Parathyroid adenoma (tissue), 2 donors: ENCODE results near the gene NT5DC2.

Source experiments
- H2AFZ ChIP-seq: fragments of 300-600 bp; sonication (generic); one replicate; pipeline ENCODE4 v1.7.0; 2017; ENCODE audit warnings: antibody characterized with exemption, mild to moderate bottlenecking
- H3K27ac ChIP-seq: fragments of 300-600 bp; sonication (generic); one replicate; pipeline ENCODE4 v1.7.0; 2017
- H3K27me3 ChIP-seq: fragments of 300-600 bp; sonication (generic); one replicate; pipeline ENCODE4 v1.7.0; 2017; ENCODE audit warnings: low read length; ENCODE audit not compliant: control insufficient read depth, insufficient read depth
- H3K36me3 ChIP-seq: fragments of 300-600 bp; sonication (generic); one replicate; pipeline ENCODE4 v1.7.0; 2017; ENCODE audit warnings: low read length; ENCODE audit not compliant: control insufficient read depth, insufficient read depth
- H3K4me1 ChIP-seq: fragments of 300-600 bp; sonication (generic); one replicate; pipeline ENCODE4 v1.7.0; 2017; ENCODE audit warnings: control low read depth
- H3K4me2 ChIP-seq: fragments of 300-600 bp; sonication (generic); one replicate; pipeline ENCODE4 v1.7.0; 2017; ENCODE audit warnings: low read length
- H3K4me3 ChIP-seq: fragments of 300-600 bp; sonication (generic); one replicate; pipeline ENCODE4 v1.7.0; 2017; ENCODE audit warnings: low read depth, low read length
- H3K79me2 ChIP-seq: fragments of 300-600 bp; sonication (generic); one replicate; pipeline ENCODE4 v1.7.0; 2017; ENCODE audit warnings: control low read depth
- H3K9ac ChIP-seq: fragments of 300-600 bp; sonication (generic); one replicate; pipeline ENCODE4 v1.7.0; 2017; ENCODE audit warnings: mild to moderate bottlenecking
- H3K9me3 ChIP-seq: fragments of 300-600 bp; sonication (generic); one replicate; pipeline ENCODE4 v1.7.0; 2017; ENCODE audit warnings: low read length; ENCODE audit not compliant: control insufficient read depth
- TF ChIP-seq, protein P1 (sequence below): fragments of 300-600 bp; sonication (generic); IDR thresholded peaks from one replicate; pipeline ENCODE4 v1.7.0; 2017; ENCODE audit warnings: antibody characterized with exemption, mild to moderate bottlenecking
- donor health status: primary hyperparathyroidism.

Gene NT5DC2

DNA sequence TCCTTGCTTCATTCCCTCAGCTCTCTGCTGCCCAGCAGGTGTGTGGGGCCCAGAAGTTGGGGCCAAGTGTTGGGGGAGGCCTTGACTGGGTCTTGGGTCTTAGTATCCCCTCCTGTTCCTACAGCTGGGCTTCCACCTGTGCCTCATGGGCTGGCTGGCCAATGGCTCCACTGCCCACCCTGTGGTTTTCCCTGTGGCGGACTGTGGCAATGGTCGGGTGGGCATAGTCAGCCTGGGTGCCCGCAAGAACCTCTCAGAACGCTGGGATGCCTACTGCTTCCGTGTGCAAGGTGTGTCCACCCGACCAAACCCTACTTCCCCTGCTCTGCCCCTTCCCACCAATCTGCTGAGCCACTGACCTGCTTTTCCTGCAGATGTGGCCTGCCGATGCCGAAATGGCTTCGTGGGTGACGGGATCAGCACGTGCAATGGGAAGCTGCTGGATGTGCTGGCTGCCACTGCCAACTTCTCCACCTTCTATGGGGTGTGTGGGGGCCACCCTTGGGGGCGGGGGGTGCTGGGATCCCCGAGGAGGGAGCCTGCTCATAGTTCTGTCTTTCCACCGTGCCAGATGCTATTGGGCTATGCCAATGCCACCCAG is 10.9 kb downstream of the NT5DC2 start:
- no peak overlapping the region for H3K27ac ChIP-seq
- H2AFZ ChIP-seq, result no peak overlapping the region
- H3K4me1 ChIP-seq, result no peaks in the 10 kb centered on the region
- H3K9me3 ChIP-seq, result no peaks in the 10 kb centered on the region
- no peak overlapping the region for H3K4me3 ChIP-seq
- TF ChIP-seq, protein P1, sequence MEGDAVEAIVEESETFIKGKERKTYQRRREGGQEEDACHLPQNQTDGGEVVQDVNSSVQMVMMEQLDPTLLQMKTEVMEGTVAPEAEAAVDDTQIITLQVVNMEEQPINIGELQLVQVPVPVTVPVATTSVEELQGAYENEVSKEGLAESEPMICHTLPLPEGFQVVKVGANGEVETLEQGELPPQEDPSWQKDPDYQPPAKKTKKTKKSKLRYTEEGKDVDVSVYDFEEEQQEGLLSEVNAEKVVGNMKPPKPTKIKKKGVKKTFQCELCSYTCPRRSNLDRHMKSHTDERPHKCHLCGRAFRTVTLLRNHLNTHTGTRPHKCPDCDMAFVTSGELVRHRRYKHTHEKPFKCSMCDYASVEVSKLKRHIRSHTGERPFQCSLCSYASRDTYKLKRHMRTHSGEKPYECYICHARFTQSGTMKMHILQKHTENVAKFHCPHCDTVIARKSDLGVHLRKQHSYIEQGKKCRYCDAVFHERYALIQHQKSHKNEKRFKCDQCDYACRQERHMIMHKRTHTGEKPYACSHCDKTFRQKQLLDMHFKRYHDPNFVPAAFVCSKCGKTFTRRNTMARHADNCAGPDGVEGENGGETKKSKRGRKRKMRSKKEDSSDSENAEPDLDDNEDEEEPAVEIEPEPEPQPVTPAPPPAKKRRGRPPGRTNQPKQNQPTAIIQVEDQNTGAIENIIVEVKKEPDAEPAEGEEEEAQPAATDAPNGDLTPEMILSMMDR, result no peak
- H3K4me2 ChIP-seq, result no peak overlapping the region
- H3K9ac ChIP-seq, result no peak overlapping the region
- H3K27me3 ChIP-seq, result no peaks in the 10 kb centered on the region
- H3K79me2 ChIP-seq, result no peaks in the 10 kb centered on the region
- H3K36me3 ChIP-seq, result no peaks in the 10 kb centered on the region

DNA sequence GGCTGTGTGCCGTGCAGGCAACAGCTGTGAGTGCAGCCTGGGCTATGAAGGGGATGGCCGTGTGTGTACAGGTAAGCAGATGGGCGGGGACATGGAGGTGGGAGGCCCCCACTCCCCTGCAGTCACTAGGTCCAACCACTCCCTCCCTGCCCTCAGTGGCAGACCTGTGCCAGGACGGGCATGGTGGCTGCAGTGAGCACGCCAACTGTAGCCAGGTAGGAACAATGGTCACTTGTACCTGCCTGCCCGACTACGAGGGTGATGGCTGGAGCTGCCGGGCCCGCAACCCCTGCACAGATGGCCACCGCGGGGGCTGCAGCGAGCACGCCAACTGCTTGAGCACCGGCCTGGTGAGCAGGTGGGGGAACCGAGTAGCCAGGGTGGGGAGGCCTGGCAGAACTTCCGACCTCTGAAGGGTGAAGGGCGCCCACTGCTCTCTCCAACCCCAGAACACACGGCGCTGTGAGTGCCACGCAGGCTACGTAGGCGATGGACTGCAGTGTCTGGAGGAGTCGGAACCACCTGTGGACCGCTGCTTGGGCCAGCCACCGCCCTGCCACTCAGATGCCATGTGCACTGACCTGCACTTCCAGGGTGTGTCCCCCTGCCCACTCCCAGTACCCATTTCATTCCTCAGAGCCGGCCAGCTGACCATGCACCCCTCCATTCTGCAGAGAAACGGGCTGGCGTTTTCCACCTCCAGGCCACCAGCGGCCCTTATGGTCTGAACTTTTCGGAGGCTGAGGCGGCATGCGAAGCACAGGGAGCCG is 11.6 kb downstream of the NT5DC2 start:
- TF ChIP-seq, protein P1, result no peak
- H3K4me3 ChIP-seq, result no peak overlapping the region
- no peaks in the 10 kb centered on the region for H3K4me1 ChIP-seq
- H3K27ac ChIP-seq, result no peak overlapping the region
- H3K27me3 ChIP-seq, result no peaks in the 10 kb centered on the region
- H3K36me3 ChIP-seq, result no peaks in the 10 kb centered on the region
- H3K9ac ChIP-seq, result no peak overlapping the region
- H3K79me2 ChIP-seq, result no peaks in the 10 kb centered on the region
- H2AFZ ChIP-seq, result no peak overlapping the region
- H3K9me3 ChIP-seq, result no peaks in the 10 kb centered on the region
- H3K4me2 ChIP-seq, result no peak overlapping the region

DNA sequence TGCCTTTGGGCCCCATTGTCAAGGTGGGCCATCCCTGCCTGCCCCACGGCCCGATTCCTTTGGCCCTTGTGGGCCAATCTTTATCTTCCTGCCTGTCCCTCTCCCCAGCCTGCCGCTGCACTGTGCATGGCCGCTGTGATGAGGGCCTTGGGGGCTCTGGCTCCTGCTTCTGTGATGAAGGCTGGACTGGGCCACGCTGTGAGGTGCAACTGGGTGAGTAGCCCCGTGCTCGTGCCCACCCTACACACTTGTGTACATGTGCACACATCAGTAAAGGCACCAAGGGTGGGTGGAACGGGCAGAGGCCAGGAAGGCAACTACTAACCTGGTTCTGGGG is 12.2 kb downstream of the NT5DC2 start:
- TF ChIP-seq, protein P1, result no peak
- Histone ChIP-seq H3K4me3 (no peak overlapping the region), H3K27me3 (no peaks in the 10 kb centered on the region), H3K27ac (no peak overlapping the region), H3K36me3 (no peaks in the 10 kb centered on the region), H2AFZ (no peak overlapping the region), H3K79me2 (no peaks in the 10 kb centered on the region), H3K4me1 (no peaks in the 10 kb centered on the region), H3K9ac (no peak overlapping the region), H3K9me3 (no peaks in the 10 kb centered on the region), H3K4me2 (no peak overlapping the region)

DNA sequence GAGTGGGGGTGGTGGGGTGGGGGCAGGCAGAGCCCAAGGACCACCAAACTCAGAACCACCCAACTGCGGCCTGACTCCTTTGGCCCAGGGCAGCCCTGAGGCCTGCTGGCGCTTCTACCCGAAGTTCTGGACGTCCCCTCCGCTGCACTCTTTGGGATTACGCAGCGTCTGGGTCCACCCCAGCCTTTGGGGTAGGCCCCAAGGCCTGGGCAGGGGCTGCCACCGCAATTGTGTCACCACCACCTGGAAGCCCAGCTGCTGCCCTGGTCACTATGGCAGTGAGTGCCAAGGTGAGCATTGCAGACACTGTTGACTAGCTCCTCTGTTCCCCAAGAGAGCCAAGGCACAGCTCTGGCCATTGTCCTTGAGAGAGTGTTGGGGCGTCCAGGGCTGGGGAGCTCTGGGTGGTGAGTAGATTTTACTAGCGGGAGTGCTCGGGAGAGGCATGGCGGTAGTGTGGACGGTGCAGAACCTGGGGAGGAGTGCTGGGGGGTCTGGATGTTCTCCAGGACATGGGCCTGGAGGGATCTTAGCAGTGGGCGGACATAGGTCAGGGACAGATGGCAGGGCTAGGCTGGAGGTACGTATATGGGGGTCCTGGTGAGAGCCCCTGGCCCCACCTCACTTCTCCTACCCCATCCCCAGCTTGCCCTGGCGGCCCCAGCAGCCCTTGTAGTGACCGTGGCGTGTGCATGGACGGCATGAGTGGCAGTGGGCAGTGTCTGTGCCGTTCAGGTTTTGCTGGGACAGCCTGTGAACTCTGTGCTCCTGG is 12.8 kb downstream of the NT5DC2 start:
- TF ChIP-seq, protein P1, result no peak
- no peak overlapping the region for H3K4me3 ChIP-seq
- no peak overlapping the region for H3K4me2 ChIP-seq
- H3K4me1 ChIP-seq, result no peaks in the 10 kb centered on the region
- H3K27me3 ChIP-seq, result no peaks in the 10 kb centered on the region
- H2AFZ ChIP-seq, result no peak overlapping the region
- no peaks in the 10 kb centered on the region for H3K36me3 ChIP-seq
- no peak overlapping the region for H3K27ac ChIP-seq
- no peaks in the 10 kb centered on the region for H3K9me3 ChIP-seq
- no peaks in the 10 kb centered on the region for H3K79me2 ChIP-seq
- H3K9ac ChIP-seq, result no peak overlapping the region
